ENCODE results near the gene NR1D1. TPM values are rescaled to one million over a fixed set of nuclear protein-coding genes. Genes with fewer than 3 reads are reported as not detected.
A peak's percentile ranks its signal among the peaks of the same experiment; 100 is the strongest.

The NR1D1 gene
- total and polyA plus RNA-seq, 2 of the 13 experiments (the other 11 are each of a cell fraction or from before 2014, with no cell fraction given), result 2.1 to 2.7 TPM

GRCh38 chr17:40097931-40098845, 2.2 kb downstream of the NR1D1 start (continued):
- TF ChIP-seq ZFP91 (CRISPR knock-in tag; IDR thresholded peaks at IDR 0.05; ENCODE audit: borderline replicate concordance) (no peak; the same call in none of the 2 replicates), SKI (IDR thresholded peaks at IDR 0.05; ENCODE audit: partially characterized antibody) (peak; percentile 92), ZNF263 (CRISPR knock-in tag; IDR thresholded peaks at IDR 0.05) (peak; percentile 78), PHF21A (CRISPR knock-in tag; IDR thresholded peaks at IDR 0.05) (0 out of 2 replicates have a peak, but pooled peaks have one; percentile 56), NFE2L2 (IDR thresholded peaks at IDR 0.05; ENCODE audit: low read length) (peak; percentile 15; the same call in 1 of the 2 replicates), ZNF280B (CRISPR knock-in tag; IDR thresholded peaks at IDR 0.05; ENCODE audit: borderline replicate concordance) (peak; percentile 90), ZNF577 (CRISPR knock-in tag; IDR thresholded peaks at IDR 0.05; ENCODE audit: borderline replicate concordance, low read depth) (no peak), NR0B2 (CRISPR knock-in tag; IDR thresholded peaks at IDR 0.05) (peak; percentile 89), ZNF567 (CRISPR knock-in tag; IDR thresholded peaks at IDR 0.05; ENCODE audit: borderline replicate concordance) (peak; percentile 81; the same call in 1 of the 2 replicates), ZMAT3 (CRISPR knock-in tag; conservative IDR thresholded peaks at IDR 0.05) (peak; percentile 86; the same call in 1 of the 2 replicates), FOXA3 (CRISPR knock-in tag; IDR thresholded peaks at IDR 0.05) (peak; percentile 57; the same call in 1 of the 2 replicates), NRL (CRISPR knock-in tag; IDR thresholded peaks at IDR 0.05; ENCODE audit: borderline replicate concordance) (peak; percentile 90), SP5 (CRISPR knock-in tag; IDR thresholded peaks at IDR 0.05; ENCODE audit: borderline replicate concordance, low read depth) (peak; percentile 91), ZBTB34 (CRISPR knock-in tag; IDR thresholded peaks at IDR 0.05) (peak; percentile 17), NR3C1 (CRISPR knock-in tag; IDR thresholded peaks at IDR 0.05) (no peak), ZNF121 (CRISPR knock-in tag; IDR thresholded peaks at IDR 0.05) (peak; percentile 65; the same call in 1 of the 2 replicates)
- TF ChIP-seq, protein P1, sequence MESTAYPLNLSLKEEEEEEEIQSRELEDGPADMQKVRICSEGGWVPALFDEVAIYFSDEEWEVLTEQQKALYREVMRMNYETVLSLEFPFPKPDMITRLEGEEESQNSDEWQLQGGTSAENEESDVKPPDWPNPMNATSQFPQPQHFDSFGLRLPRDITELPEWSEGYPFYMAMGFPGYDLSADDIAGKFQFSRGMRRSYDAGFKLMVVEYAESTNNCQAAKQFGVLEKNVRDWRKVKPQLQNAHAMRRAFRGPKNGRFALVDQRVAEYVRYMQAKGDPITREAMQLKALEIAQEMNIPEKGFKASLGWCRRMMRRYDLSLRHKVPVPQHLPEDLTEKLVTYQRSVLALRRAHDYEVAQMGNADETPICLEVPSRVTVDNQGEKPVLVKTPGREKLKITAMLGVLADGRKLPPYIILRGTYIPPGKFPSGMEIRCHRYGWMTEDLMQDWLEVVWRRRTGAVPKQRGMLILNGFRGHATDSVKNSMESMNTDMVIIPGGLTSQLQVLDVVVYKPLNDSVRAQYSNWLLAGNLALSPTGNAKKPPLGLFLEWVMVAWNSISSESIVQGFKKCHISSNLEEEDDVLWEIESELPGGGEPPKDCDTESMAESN (CRISPR knock-in tag; conservative IDR thresholded peaks at IDR 0.05), result peak; percentile 90
